Mucosa of rectum (tissue), 2 donors: Measurements from ENCODE around the gene PAM.
"Not testable (repeated sequence)": the region's sequence is repeated elsewhere in the genome, so short reads cannot be mapped to it uniquely, and the experiment has no call there.

Experiments
- H3K27ac ChIP-seq, 2 donors: one replicate each; pipeline ENCODE4 v1.7.0; 2013; ENCODE audit warnings: inconsistent platforms in 2 of 2, low read depth in 2 of 2, low read length in 2 of 2
- H3K27me3 ChIP-seq, 2 donors: one replicate each; pipeline ENCODE4 v1.7.0; 2013; ENCODE audit warnings: low read length in 2 of 2; ENCODE audit not compliant: control insufficient read depth in 2 of 2, insufficient read depth in 2 of 2
- H3K36me3 ChIP-seq, 2 donors: one replicate each; pipeline ENCODE4 v1.7.0; 2013; ENCODE audit warnings: low read length in 2 of 2; ENCODE audit not compliant: control insufficient read depth in 2 of 2, insufficient read depth in 2 of 2
- H3K4me1 ChIP-seq, 2 donors: one replicate each; pipeline ENCODE4 v1.7.0; 2013; ENCODE audit warnings: low read length in 2 of 2, mild to moderate bottlenecking in 1 of 2; ENCODE audit not compliant: control insufficient read depth in 2 of 2, insufficient read depth in 2 of 2
- H3K4me3 ChIP-seq, 2 donors: one replicate each; pipeline ENCODE4 v1.7.0; 2013; ENCODE audit warnings: low read length in 2 of 2
- H3K9ac ChIP-seq, 2 donors: one replicate each; pipeline ENCODE4 v1.7.0; 2013; ENCODE audit warnings: low read length in 2 of 2, low read depth in 1 of 2, mild to moderate bottlenecking in 1 of 2
- H3K9me3 ChIP-seq, 2 donors: one replicate each; pipeline ENCODE4 v1.7.0; 2013; ENCODE audit warnings: low read length in 2 of 2; ENCODE audit not compliant: control insufficient read depth in 2 of 2
- donor health status: healthy.
- donor health status: Normal muscosa, but diverticular disease.

The PAM gene

DNA sequence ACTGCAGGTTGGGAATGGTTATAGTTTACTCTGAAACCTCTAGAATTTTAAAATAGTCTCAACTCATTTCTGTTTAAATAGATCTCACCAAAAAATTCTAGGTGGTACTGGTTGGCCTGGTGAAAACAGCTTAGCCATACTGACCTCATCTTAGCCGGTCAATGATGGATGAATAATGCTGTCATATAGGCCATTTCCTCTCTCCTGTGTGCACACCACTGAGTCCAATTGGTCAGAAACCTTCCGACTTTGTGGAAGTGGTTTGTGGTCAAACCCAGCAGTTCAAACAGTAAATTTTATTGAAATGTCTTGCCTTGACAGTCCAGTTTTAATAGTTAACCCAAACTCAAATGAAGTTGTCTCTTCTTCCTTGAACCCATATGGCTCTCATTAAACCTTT is 266.2 kb downstream of the PAM start:
- no peak overlapping the region for H3K27ac ChIP-seq
- H3K4me1 ChIP-seq, result no peaks in the 10 kb centered on the region
- no peak overlapping the region for H3K9ac ChIP-seq
- no peaks in the 10 kb centered on the region for H3K9me3 ChIP-seq
- no peaks in the 10 kb centered on the region for H3K27me3 ChIP-seq
- no peak overlapping the region for H3K4me3 ChIP-seq
- H3K36me3 ChIP-seq, result no peaks in the 10 kb centered on the region

DNA sequence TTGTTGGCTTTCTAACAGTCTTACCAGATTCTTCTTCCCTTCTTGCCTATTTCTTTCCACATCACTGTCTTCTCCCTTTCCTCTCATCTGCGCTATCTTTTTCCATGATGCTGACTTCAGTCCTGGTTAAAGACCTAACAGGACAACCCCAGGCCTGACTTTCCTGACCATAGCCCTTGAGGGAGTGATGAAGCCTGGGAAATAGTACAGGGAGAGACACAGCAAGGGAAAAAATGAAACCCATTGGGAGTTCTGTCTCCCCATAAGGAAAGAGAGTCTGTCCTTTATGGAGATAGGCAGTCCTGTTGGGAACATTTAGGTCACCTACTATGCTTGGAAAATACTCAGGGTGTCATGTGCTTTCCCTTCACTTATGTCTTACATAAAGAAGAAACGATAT is 272.2 kb downstream of the PAM start:
- H3K36me3 ChIP-seq, result peaks cover 0 to 3% of the 10 kb centered on the region in 2 donors
- no peak overlapping the region for H3K4me3 ChIP-seq

DNA sequence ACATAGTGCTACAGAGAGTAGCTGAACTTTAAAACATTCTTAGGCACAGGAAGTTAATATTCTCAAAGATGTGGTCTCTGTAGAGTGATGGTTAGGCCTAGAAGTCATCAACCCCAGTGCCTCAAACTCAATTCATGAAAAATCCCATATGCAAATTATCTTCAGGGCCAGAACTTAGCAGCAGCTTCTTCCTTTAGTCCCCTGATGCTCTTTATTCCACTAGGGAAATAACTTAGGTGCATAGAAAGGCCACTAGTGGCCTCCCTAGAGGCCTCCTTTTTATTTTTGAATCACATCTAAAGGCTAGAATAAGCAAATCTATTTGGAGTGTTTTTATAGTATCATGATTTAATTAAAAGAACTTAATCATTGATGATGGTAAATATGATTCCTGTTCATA is 276.5 kb downstream of the PAM start:
- peaks cover 0 to 3% of the 10 kb centered on the region in 2 donors for H3K36me3 ChIP-seq

More for the DNA sequence above, 272.2 kb downstream of the PAM start:
- Histone ChIP-seq H3K4me1 (no peaks in the 10 kb centered on the region), H3K27me3 (no peaks in the 10 kb centered on the region), H3K27ac (no peak overlapping the region), H3K9ac (no peak overlapping the region), H3K9me3 (no peaks in the 10 kb centered on the region)

DNA sequence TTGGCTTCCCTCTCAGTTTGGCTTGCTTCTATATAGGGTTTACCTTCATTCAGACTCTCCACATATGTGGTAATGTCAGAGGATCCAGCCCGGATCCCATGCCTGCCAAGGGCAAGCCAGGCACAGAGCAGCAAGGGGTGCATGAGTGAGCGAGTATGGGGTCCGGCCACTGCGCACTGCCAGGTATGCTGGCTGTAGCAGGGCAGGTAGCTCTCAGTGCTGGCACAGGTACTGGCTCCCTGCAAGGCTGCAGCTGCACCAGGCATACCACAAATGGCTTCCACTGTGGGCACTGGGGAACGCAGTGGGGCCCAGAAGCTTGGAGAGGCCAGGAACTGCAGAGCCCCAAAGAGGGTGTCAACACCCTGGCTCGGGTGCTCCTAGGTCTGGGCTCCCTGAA is 278.6 kb downstream of the PAM start:
- Histone ChIP-seq H3K27me3 (no peaks in the 10 kb centered on the region), H3K27ac (no peak overlapping the region), H3K36me3 (peaks cover 0 to 3% of the 10 kb centered on the region in 2 donors), H3K9me3 (no peaks in the 10 kb centered on the region), H3K4me3 (no peak overlapping the region), H3K4me1 (no peaks in the 10 kb centered on the region), H3K9ac (no peak overlapping the region)

More for the DNA sequence above, 276.5 kb downstream of the PAM start:
- Histone ChIP-seq H3K27ac (no peak overlapping the region), H3K9ac (no peak overlapping the region), H3K9me3 (no peaks in the 10 kb centered on the region), H3K4me3 (no peak overlapping the region), H3K27me3 (no peaks in the 10 kb centered on the region), H3K4me1 (no peaks in the 10 kb centered on the region)

DNA sequence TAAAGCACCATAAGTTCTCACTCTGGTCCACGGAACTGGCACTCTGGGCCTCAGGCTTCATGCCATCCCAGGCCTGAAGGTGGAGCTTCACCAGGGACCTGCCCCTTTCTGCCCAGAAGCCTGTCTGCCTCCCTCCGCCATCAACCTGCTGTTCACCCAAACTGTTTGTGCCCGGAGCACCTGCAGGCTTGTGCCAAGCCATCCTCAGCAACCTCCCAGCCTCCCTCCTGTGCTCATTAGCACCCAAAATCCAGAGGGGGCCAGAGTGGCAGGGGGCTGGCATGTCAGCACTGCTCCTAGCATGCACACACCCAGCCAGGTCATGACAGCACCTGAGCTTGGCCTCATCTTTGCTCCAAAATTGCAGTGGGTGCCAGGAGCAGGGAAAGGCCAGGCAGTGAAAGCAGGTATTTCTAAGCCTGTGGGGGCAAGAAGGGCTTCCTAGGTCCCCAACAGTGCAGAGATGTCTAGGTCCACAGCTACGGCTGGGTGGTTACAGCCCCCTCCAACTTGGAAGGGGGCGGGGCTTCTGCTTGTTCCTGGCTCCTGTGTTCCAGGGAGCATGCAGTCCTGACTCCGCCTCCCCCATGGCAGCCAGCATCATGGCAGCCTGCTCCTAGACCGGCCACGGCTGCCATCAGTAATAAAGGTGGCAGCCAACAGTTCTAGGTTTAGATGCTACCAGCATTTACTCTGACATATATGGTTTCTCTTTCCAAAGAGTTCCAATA is 279.7 kb downstream of the PAM start:
- H3K9me3 ChIP-seq, result no peaks in the 10 kb centered on the region
- H3K27me3 ChIP-seq, result no peaks in the 10 kb centered on the region
- H3K4me3 ChIP-seq, result no peak overlapping the region
- no peaks in the 10 kb centered on the region for H3K36me3 ChIP-seq
- H3K4me1 ChIP-seq, result no peaks in the 10 kb centered on the region
- no peak overlapping the region for H3K27ac ChIP-seq
- H3K9ac ChIP-seq, result no peak overlapping the region

DNA sequence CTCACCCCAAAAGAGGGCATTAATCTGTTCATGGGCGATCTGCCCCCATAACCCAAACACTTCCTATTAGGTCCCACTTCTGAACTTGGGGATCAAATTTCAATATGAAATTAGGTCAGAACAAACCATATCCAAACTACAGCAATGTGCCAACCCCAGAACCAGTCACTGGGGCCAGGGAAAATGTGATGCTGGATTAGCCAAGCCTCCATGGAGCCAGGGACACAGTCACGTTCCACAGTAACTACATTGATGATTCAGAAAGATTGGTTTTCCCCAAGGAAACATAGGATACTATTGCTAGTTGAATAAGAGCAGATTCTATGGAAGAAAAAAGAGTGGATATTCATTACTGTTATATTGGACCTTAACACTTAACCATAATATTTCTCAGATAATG is 280.6 kb downstream of the PAM start:
- Histone ChIP-seq H3K4me1 (no peaks in the 10 kb centered on the region), H3K9me3 (no peaks in the 10 kb centered on the region), H3K27me3 (no peaks in the 10 kb centered on the region), H3K27ac (no peak overlapping the region), H3K4me3 (no peak overlapping the region), H3K9ac (no peak overlapping the region), H3K36me3 (no peaks in the 10 kb centered on the region)

DNA sequence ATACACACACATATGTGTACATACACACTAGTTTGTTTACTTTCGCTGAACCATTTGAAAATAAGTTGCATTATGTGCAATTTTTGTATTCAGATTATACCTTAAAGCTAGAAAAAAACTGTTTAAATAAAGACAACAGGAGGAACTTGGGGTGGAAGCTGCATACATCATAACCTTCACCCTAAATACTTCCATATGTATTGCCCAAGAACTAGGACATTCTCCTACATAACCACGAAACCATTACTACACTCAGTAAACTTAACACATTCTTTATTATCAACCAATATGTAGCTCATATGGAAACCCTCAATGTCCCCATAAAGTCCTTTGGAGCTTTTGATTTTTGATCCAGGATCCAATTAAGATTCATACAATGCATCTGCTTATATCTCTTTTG is 281.5 kb downstream of the PAM start:
- no peak overlapping the region for H3K4me3 ChIP-seq
- no peaks in the 10 kb centered on the region for H3K9me3 ChIP-seq
- H3K4me1 ChIP-seq, result no peaks in the 10 kb centered on the region
- H3K36me3 ChIP-seq, result no peaks in the 10 kb centered on the region
- H3K27ac ChIP-seq, result no peak overlapping the region
- H3K27me3 ChIP-seq, result no peaks in the 10 kb centered on the region
- no peak overlapping the region for H3K9ac ChIP-seq

DNA sequence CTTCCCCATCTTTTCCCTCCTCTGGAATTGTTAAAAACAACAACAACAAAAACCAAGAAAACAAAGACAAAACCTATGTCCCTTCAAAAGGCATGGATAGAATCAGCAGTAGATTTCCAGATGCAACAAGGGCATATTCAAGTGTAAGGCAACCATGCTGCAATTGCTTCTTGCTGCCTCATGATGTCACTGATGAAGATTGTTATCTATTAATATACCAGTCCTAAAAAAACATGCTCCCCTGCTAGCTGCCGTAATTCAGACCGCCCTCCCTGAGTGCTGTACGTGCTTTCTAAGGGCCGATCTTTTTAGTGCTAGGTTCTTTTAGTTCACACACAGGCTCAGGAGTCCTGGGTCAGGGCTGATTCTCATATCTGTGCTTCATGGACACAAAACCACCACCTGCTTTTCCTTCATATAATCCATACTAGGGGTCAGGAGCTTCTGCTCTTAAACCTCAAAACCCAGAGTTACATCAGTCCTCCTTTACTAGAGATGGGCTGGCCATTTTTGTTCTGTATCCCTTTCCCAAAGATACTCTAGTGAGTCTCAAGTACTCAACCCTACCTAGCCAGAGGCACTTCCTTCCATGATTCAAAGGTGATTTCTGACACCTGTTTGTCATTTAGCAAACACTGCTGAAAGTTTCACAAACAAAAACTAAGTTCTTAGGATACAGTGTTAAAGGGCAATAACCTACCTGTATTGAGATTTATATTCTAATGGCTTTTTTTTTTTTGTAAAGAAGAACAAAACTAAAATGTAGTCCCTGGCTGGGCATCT is 282.8 kb downstream of the PAM start:
- no peaks in the 10 kb centered on the region for H3K36me3 ChIP-seq
- no peaks in the 10 kb centered on the region for H3K27me3 ChIP-seq
- H3K9ac ChIP-seq, result no peak overlapping the region
- no peak overlapping the region for H3K27ac ChIP-seq
- no peaks in the 10 kb centered on the region for H3K9me3 ChIP-seq
- no peak overlapping the region for H3K4me3 ChIP-seq
- no peaks in the 10 kb centered on the region for H3K4me1 ChIP-seq

DNA sequence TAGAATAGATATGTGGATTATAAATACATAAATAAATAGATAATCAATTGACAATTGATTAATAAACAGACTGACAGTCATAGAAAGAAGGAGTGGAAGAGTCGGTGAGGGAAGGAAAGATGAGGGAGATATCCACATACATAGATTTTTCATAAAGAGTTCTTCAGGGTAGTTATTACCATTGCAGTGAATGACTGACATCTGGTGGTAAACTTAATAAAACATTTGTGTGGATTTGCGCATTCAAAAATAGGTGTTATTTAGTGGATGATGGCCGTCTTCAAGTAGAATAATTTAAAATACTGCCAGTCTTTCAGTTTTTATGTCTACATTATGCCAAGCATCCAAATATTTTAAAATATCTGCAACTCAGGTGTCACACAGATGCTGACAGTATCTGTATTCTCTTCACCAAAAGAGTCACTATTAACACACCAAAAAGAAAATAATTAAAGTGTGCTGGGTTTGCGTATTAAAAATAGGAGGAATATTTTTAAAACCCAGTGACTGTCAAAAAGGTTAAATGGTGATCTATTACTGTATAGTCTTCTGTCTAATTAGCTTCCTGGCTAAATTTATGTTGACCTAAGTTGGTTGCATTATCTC is 286.1 kb downstream of the PAM start:
- Histone ChIP-seq H3K4me3 (no peak overlapping the region), H3K4me1 (no peaks in the 10 kb centered on the region), H3K27ac (no peak overlapping the region), H3K9me3 (no peaks in the 10 kb centered on the region), H3K27me3 (no peaks in the 10 kb centered on the region), H3K9ac (no peak overlapping the region), H3K36me3 (no peaks in the 10 kb centered on the region)

DNA sequence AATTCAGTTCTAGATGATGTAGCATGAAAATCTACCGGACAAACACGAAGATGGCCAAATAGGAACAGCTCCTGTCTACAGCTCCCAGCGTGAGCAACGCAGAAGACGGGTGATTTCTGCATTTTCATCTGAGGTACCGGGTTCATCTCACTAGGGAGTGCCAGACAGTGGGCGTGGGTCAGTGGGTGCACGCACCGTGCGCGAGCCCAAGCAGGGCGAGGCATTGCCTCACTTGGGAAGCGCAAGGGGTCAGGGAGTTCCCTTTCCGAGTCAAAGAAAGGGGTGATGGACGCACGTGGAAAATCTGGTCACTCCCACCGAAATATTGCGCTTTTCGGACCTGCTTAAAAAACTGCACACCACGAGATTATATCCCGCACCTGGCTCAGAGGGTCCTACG is 291.6 kb downstream of the PAM start:
- not testable (repeated sequence) for H3K27ac ChIP-seq, H3K27me3 ChIP-seq, H3K4me3 ChIP-seq, H3K4me1 ChIP-seq, H3K9ac ChIP-seq, H3K9me3 ChIP-seq, H3K36me3 ChIP-seq
